GM12892 (cell line): Measurements from ENCODE around the gene FGF1.

Experiments
- DNase-seq: peaks from one replicate; pipeline ENCODE4 v3.0.0; 2011; ENCODE audit not compliant: insufficient read length
- FAIRE-seq: peaks from 2 replicates; lab custom pipeline; 2011; peaks lifted over from hg19 to GRCh38; lab: Jason Lieb, UNC
- POLR2A ChIP-seq: IDR thresholded peaks from 2 replicates; pipeline ENCODE4 v1.6.1; 2011; ENCODE audit warnings: low read depth, low read length, control low read depth
- POLR2AphosphoS5 ChIP-seq: IDR thresholded peaks from 2 replicates; pipeline ENCODE4 v1.6.1; 2011; ENCODE audit warnings: low read depth, low read length, control low read depth
- TAF1 ChIP-seq: IDR thresholded peaks from 2 replicates; pipeline ENCODE4 v1.6.1; 2011; ENCODE audit warnings: low read depth, mild to moderate bottlenecking, control low read depth, low read length, borderline replicate concordance

FGF1 gene

GRCh38 chr5:142644640-142645361, 41.1 kb downstream of the FGF1 start:
- DNase-seq, result no peak
- TF ChIP-seq POLR2A (no peak), TAF1 (no peak), POLR2AphosphoS5 (no peak)
- no peak for FAIRE-seq

- no peak for DNase-seq
- TF ChIP-seq TAF1, result no peak
These were observed 41.8 kb downstream of the FGF1 start for GRCh38 chr5:142644127-142644526.

DNA sequence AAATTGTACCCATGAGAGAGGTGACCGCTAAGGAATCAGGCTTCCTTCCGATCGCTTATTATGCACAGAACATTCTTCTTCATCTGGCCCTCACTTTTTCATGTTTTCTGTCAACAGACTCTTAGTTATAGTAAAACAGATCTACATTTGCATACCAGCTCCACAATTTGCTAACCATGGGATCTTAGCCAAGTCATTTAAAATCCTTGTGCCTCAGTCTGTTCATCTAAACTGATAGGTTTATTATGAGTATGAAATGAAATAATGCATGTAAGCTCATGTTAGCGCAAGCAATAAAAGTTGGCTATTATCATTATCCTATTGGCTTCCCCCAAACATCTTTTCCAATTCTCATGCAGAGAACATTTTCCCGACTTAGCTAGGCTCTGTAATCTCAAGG, 42.3 kb downstream of the FGF1 start:
- DNase-seq (no peak), FAIRE-seq (no peak)
- no peak for TF ChIP-seq POLR2A
- no peak for TF ChIP-seq TAF1
- no peak for TF ChIP-seq POLR2AphosphoS5

More at GRCh38 chr5:142644127-142644526, 41.8 kb downstream of the FGF1 start:
- no peak for FAIRE-seq

- DNase-seq, result no peak
- TF ChIP-seq POLR2AphosphoS5 (no peak), POLR2A (no peak), TAF1 (no peak)
- FAIRE-seq, result no peak
These were observed 43.5 kb downstream of the FGF1 start for GRCh38 chr5:142642427-142642826.

- no peak for TF ChIP-seq TAF1
- no peak for TF ChIP-seq POLR2AphosphoS5
- TF ChIP-seq POLR2A, result no peak
- FAIRE-seq (no peak), DNase-seq (no peak)
These were observed 44.2 kb downstream of the FGF1 start for GRCh38 chr5:142641711-142642110.

GRCh38 chr5:142640316-142641005, 45.4 kb downstream of the FGF1 start:
- TF ChIP-seq POLR2AphosphoS5, result no peak
- no peak for TF ChIP-seq TAF1
- no peak for TF ChIP-seq POLR2A
- DNase-seq (no peak), FAIRE-seq (no peak)

DNA sequence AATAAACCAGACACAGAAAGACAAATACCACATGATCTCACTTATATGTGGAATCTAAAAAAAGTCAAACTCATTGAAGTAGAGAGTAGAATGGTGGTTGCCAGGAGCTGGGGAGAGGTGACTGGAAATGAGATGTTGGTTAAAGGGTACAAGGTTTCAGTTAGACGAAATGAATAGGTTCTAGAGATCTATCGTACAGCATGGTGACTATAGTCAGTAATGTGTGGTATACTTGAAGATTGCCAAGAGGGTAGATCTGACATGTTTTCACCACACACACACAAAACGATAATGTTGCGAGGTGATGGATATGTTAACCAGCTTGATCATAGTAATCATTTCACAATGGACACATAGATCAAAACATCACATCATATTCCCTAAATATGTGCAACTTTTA, 46.4 kb downstream of the FGF1 start:
- no peak for FAIRE-seq
- DNase-seq, result no peak
- TF ChIP-seq TAF1 (no peak), POLR2A (no peak), POLR2AphosphoS5 (no peak)

- FAIRE-seq, result no peak
- TF ChIP-seq TAF1 (no peak), POLR2AphosphoS5 (no peak), POLR2A (no peak)
These were observed 48.0 kb downstream of the FGF1 start for GRCh38 chr5:142637871-142638270.

DNA sequence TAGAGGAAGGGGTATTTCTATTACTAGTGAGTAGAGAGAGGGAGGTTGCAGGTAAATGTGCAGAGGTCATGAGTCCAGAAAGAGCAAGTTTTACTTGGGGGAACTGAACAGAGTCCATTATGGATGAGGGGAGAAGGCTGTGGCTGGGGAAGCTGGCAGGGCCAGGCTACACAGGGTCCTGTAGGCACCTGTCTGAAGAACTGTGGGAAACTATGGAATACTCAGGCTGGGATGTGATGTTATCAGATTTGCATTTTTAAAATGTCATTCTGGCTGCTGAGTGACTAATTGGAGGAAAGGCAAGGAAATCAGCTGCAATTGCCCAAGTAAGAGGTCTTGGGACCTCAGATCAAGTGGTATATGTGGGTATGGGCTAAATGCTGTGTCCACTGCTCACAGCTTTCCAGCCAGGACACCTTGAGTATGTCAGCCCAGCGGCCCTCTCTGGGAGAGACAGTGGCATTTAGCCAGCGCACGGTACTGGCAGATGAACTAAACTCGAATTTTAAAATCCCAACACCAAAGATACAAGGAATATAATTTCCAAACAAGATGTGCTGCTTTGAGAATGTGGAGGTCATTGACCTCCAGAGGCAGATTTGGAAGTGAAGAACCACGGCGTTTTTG, 49.1 kb downstream of the FGF1 start:
- FAIRE-seq, result no peak
- TF ChIP-seq POLR2AphosphoS5, result no peak
- TF ChIP-seq POLR2A, result no peak
- TF ChIP-seq TAF1, result no peak
- DNase-seq, result no peak

More at GRCh38 chr5:142637871-142638270, 48.0 kb downstream of the FGF1 start:
- DNase-seq, result no peak

DNA sequence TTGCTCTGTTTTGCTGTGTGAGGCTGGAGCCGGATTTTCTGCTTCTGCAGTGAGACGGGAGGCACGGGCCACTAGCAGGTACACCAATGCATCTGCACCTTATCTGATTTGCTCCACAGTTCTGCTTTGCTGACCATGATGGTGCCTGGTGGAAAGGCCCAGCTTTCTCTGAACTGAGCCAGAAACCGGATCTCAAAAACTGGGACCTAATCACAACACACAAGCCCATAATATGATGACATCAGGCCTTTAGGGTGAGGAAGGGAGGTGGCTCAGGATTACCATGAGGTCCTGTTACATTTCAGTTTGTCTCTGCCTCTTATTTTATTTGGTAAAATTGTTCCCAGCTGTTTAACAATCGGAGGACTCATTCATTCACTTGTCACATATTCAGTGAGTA, 49.8 kb downstream of the FGF1 start:
- DNase-seq (no peak), FAIRE-seq (no peak)
- TF ChIP-seq POLR2AphosphoS5, result no peak
- TF ChIP-seq POLR2A, result no peak
- TF ChIP-seq TAF1, result no peak

DNA sequence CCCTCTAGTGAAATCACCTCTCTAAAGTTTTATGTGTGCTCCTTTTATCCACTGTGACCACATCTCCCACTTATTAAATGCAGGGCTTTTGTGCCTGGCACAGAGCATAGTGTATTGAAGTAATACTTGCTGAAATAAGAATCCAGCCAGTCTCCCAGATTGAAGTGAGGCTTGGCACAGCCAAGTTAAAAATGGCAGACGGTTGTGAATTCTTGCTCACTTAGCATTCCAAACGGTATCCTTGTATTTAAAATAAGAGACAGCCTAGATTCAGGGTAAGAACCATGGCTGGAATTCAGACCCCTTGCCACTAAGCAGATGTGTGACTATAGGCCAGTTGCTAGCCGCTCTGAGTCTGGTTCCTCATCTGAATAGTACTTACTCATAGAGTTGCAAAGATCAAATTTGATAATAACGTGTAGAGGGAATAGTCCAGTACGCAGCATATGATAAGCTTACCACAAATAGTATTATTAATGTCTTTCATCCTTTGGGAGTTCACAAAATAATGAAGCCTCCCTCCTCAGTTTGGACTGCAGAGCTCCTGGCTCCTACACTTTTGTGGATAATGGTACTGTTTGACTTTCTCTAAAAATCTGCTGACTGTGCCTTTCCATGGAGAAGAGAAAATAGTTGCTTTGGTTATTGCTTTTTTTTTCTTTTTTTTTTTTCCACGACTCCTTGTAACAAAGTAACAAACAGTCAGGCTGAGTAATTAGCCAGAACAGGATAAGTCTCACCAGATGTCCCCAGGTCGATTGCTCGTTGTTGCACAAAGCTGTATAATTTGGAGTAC, 51.5 kb downstream of the FGF1 start:
- DNase-seq (no peak), FAIRE-seq (no peak)
- TF ChIP-seq POLR2AphosphoS5 (no peak), TAF1 (no peak), POLR2A (no peak)
